Measurements from ENCODE around the gene ZNHIT2. TPM values are rescaled to one million over a fixed set of nuclear protein-coding genes. Genes with fewer than 3 reads are reported as not detected.

The ZNHIT2 gene
- total and polyA plus RNA-seq, 2 experiments from 2014 or later = 17.7 to 18.1 TPM

GRCh38 chr11:65132988-65133700 lies 15.6 kb upstream of the ZNHIT2 start:
- Histone ChIP-seq H3K36me3 (ENCODE audit: insufficient read depth) (no peaks in the 10 kb centered on the region), H3K27me3 (ENCODE audit: insufficient read depth) (no peaks in the 10 kb centered on the region), H4K20me1 (replicated peaks; ENCODE audit: insufficient read depth) (no peaks in the 10 kb centered on the region), H3K27ac (ENCODE audit: low read depth) (no peak overlapping the region), H3K4me1 (ENCODE audit: insufficient read depth) (peaks cover 20% of the 10 kb centered on the region; the same call in 1 of the 2 replicates), H3K4me3 (peak overlapping the region; percentile 67), H2AFZ (no peak overlapping the region), H3K4me2 (peak overlapping the region; percentile 99), H3K79me2 (replicated peaks; ENCODE audit: insufficient read depth) (peaks cover 19% of the 10 kb centered on the region), H3F3A (replicated peaks; ENCODE audit: low read depth) (peaks cover 12% of the 10 kb centered on the region; the same call in 1 of the 2 replicates), H3K9me2 (ENCODE audit: insufficient read depth) (no peaks in the 10 kb centered on the region)
- TF ChIP-seq JUNB (IDR thresholded peaks at IDR 0.05; ENCODE audit: unreplicated experiment) (no peak), NANOG (IDR thresholded peaks at IDR 0.05; ENCODE audit: borderline replicate concordance) (no peak), CREB1 (CRISPR knock-in tag; IDR thresholded peaks at IDR 0.05; ENCODE audit: low read depth) (no peak), ZNF114 (CRISPR knock-in tag; IDR thresholded peaks at IDR 0.05) (no peak), STAT1 (IDR thresholded peaks at IDR 0.05; ENCODE audit: unreplicated experiment) (no peak), ZNF331 (CRISPR knock-in tag; IDR thresholded peaks at IDR 0.05; ENCODE audit: low read depth) (no peak)
- TF ChIP-seq, protein P1, sequence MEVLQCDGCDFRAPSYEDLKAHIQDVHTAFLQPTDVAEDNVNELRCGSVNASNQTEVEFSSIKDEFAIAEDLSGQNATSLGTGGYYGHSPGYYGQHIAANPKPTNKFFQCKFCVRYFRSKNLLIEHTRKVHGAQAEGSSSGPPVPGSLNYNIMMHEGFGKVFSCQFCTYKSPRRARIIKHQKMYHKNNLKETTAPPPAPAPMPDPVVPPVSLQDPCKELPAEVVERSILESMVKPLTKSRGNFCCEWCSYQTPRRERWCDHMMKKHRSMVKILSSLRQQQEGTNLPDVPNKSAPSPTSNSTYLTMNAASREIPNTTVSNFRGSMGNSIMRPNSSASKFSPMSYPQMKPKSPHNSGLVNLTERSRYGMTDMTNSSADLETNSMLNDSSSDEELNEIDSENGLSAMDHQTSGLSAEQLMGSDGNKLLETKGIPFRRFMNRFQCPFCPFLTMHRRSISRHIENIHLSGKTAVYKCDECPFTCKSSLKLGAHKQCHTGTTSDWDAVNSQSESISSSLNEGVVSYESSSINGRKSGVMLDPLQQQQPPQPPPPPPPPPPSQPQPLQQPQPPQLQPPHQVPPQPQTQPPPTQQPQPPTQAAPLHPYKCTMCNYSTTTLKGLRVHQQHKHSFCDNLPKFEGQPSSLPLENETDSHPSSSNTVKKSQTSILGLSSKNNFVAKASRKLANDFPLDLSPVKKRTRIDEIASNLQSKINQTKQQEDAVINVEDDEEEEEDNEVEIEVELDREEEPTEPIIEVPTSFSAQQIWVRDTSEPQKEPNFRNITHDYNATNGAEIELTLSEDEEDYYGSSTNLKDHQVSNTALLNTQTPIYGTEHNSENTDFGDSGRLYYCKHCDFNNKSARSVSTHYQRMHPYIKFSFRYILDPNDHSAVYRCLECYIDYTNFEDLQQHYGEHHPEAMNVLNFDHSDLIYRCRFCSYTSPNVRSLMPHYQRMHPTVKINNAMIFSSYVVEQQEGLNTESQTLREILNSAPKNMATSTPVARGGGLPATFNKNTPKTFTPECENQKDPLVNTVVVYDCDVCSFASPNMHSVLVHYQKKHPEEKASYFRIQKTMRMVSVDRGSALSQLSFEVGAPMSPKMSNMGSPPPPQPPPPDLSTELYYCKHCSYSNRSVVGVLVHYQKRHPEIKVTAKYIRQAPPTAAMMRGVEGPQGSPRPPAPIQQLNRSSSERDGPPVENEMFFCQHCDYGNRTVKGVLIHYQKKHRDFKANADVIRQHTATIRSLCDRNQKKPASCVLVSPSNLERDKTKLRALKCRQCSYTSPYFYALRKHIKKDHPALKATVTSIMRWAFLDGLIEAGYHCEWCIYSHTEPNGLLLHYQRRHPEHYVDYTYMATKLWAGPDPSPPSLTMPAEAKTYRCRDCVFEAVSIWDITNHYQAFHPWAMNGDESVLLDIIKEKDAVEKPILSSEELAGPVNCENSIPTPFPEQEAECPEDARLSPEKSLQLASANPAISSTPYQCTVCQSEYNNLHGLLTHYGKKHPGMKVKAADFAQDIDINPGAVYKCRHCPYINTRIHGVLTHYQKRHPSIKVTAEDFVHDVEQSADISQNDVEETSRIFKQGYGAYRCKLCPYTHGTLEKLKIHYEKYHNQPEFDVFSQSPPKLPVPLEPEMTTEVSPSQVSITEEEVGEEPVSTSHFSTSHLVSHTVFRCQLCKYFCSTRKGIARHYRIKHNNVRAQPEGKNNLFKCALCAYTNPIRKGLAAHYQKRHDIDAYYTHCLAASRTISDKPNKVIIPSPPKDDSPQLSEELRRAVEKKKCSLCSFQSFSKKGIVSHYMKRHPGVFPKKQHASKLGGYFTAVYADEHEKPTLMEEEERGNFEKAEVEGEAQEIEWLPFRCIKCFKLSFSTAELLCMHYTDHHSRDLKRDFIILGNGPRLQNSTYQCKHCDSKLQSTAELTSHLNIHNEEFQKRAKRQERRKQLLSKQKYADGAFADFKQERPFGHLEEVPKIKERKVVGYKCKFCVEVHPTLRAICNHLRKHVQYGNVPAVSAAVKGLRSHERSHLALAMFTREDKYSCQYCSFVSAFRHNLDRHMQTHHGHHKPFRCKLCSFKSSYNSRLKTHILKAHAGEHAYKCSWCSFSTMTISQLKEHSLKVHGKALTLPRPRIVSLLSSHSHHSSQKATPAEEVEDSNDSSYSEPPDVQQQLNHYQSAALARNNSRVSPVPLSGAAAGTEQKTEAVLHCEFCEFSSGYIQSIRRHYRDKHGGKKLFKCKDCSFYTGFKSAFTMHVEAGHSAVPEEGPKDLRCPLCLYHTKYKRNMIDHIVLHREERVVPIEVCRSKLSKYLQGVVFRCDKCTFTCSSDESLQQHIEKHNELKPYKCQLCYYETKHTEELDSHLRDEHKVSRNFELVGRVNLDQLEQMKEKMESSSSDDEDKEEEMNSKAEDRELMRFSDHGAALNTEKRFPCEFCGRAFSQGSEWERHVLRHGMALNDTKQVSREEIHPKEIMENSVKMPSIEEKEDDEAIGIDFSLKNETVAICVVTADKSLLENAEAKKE (CRISPR knock-in tag; IDR thresholded peaks at IDR 0.05) = no peak
- TF ChIP-seq, protein P2, sequence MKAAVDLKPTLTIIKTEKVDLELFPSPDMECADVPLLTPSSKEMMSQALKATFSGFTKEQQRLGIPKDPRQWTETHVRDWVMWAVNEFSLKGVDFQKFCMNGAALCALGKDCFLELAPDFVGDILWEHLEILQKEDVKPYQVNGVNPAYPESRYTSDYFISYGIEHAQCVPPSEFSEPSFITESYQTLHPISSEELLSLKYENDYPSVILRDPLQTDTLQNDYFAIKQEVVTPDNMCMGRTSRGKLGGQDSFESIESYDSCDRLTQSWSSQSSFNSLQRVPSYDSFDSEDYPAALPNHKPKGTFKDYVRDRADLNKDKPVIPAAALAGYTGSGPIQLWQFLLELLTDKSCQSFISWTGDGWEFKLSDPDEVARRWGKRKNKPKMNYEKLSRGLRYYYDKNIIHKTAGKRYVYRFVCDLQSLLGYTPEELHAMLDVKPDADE (IDR thresholded peaks at IDR 0.05) = no peak
- H3K27me3 Mint-ChIP-seq (ENCODE audit: insufficient read depth, low read depth, poor library complexity) = peaks cover 19% of the 10 kb centered on the region
- peak overlapping the region; percentile 97 for H3K4me3 Mint-ChIP-seq
- ATAC-seq (peak; percentile 27), DNase-seq (ENCODE audit: low spot score) (peak; percentile 82)
- H3K36me3 Mint-ChIP-seq (ENCODE audit: low read depth) = peaks cover 21% of the 10 kb centered on the region
- peaks cover 19% of the 10 kb centered on the region for H3K4me1 Mint-ChIP-seq
- H3K27ac Mint-ChIP-seq = peak overlapping the region; percentile 94
- H3K9me3 Mint-ChIP-seq = no peaks in the 10 kb centered on the region

Data from GM23338 (cell line).